Measurements from ENCODE around the gene NKX2-8. TPM values are rescaled to one million over a fixed set of nuclear protein-coding genes. Genes with fewer than 3 reads are reported as not detected.

The NKX2-8 gene
- total and polyA plus RNA-seq, 4 donors: 0.45 to 1.3 (median 1.1) TPM

DNA sequence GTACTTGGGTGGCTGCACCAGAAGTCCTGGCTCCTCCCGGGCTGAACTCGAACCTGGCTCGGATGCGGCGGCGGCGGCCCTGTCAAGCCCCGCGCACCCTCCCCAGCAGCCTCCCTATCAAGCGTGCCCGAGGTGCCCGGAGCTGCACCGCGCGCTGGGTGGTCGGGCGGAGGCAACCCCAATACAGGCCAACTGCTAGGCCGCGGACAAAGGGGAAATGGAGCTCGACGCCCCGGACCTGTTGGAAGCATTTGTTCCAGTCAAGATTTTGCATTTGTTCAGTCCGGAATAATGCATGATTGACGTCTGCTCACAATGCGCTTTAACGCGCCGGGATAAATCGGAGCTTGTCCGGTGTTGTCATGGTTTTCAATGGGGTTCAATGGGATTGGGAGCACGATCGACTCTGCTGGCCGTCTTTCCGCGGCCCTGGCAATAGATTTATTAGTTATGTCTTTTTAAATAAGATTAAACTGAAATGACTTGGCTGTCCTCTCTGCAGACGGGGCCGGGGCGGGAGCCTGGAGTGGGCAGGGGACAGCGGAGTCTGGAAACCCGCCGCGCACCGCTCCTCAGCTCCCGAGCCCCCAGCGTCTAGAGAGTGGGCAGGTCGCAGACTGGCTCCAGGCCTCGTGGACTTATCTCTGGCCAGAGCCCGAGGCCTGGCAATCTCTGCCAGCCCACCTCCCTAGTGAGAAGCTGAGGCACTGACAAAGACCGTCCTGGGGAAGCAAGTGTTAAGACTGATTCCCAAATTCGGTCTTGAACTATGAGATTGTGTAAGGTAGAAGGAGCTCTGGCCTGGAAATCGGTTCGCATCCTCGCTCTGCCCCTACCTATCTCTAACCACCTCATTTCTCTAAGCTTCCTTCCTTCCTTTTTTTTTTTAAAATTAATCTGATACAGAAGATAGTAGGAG, 1.7 kb upstream of the NKX2-8 start:
- Histone ChIP-seq H3K9ac (ENCODE audit: insufficient read depth in 1 of 2, low read length in 2 of 2) (no peak overlapping the region), H3K9me3 (ENCODE audit: control insufficient read depth in 4 of 4, insufficient read depth in 3 of 4, low read length in 3 of 4) (peaks cover 0 to 3% (median 0%) of the 10 kb centered on the region in 4 donors), H3K27ac (ENCODE audit: low read depth in 1 of 2, low read length in 1 of 2) (no peak overlapping the region), H3K4me1 (ENCODE audit: control insufficient read depth in 5 of 5, insufficient read depth in 5 of 5, low read length in 5 of 5) (peaks cover 0 to 18% (median 10%) of the 10 kb centered on the region in 5 donors), H3K36me3 (ENCODE audit: control insufficient read depth in 4 of 4, insufficient read depth in 4 of 4, low read length in 4 of 4) (no peaks in the 10 kb centered on the region), H3K27me3 (ENCODE audit: control insufficient read depth in 3 of 3, insufficient read depth in 3 of 3, low read length in 2 of 3) (peaks cover 22 to 79% (median 75%) of the 10 kb centered on the region in 3 donors), H3K4me3 (no peak overlapping the region)
- TF ChIP-seq, protein P1, sequence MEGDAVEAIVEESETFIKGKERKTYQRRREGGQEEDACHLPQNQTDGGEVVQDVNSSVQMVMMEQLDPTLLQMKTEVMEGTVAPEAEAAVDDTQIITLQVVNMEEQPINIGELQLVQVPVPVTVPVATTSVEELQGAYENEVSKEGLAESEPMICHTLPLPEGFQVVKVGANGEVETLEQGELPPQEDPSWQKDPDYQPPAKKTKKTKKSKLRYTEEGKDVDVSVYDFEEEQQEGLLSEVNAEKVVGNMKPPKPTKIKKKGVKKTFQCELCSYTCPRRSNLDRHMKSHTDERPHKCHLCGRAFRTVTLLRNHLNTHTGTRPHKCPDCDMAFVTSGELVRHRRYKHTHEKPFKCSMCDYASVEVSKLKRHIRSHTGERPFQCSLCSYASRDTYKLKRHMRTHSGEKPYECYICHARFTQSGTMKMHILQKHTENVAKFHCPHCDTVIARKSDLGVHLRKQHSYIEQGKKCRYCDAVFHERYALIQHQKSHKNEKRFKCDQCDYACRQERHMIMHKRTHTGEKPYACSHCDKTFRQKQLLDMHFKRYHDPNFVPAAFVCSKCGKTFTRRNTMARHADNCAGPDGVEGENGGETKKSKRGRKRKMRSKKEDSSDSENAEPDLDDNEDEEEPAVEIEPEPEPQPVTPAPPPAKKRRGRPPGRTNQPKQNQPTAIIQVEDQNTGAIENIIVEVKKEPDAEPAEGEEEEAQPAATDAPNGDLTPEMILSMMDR (IDR thresholded peaks at IDR 0.05; ENCODE audit: control extremely low read depth, extremely low read depth): no peak
- ATAC-seq (ENCODE audit: insufficient read depth, low FRiP score): no peak
- WGBS, 2 donors: 17 to 25% methylated on average over 49 to 53 of the region's 53 CpGs
- DNase-seq: no peak

DNA sequence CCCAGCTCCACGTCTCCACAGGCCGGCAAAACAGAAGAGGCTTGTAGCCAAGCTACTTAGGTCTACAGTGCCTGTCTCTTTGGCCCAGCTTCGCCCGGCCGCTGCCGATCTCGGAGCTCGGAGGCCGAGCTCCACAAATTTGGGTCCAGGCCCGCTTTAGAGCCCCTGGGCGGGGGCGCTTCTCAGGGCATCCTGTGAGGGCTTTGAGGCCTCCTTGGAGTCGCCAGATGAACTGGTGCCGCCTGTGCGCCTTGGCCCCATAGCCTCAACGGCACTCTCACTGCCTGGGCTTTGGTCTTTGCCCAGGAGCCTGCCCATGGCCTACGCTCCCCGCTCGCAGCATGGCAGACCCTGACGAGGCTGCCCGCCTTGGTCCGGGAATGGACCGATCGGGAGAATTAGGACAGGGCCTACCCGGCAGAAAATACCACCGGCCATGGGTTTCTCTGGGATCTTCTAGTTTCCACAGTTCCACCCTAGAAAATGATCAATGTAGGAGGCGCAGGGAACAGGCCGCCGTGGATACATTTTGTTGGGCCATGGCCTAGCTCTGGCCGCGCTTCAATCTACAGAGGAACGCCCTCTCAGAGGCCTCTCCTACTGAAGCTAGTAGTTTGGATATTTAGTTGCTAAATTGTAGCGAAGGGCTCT, 953 bp upstream of the NKX2-8 start:
- DNase-seq: no peak
- Histone ChIP-seq H3K9ac (ENCODE audit: insufficient read depth in 1 of 2, low read length in 2 of 2) (no peak overlapping the region), H3K27ac (ENCODE audit: low read depth in 1 of 2, low read length in 1 of 2) (no peak overlapping the region), H3K4me3 (no peak overlapping the region), H3K4me1 (ENCODE audit: control insufficient read depth in 5 of 5, insufficient read depth in 5 of 5, low read length in 5 of 5) (peaks cover 0 to 18% (median 10%) of the 10 kb centered on the region in 5 donors), H3K27me3 (ENCODE audit: control insufficient read depth in 3 of 3, insufficient read depth in 3 of 3, low read length in 2 of 3) (peaks cover 22 to 80% (median 74%) of the 10 kb centered on the region in 3 donors), H3K36me3 (ENCODE audit: control insufficient read depth in 4 of 4, insufficient read depth in 4 of 4, low read length in 4 of 4) (no peaks in the 10 kb centered on the region), H3K9me3 (ENCODE audit: control insufficient read depth in 4 of 4, insufficient read depth in 3 of 4, low read length in 3 of 4) (peaks cover 0 to 3% (median 0%) of the 10 kb centered on the region in 4 donors)
- TF ChIP-seq, protein P1 (IDR thresholded peaks at IDR 0.05; ENCODE audit: control extremely low read depth, extremely low read depth): no peak
- ATAC-seq (ENCODE audit: insufficient read depth, low FRiP score): no peak
- 16 to 26% methylated on average over 33 of the region's 33 CpGs for WGBS, 2 donors

DNA sequence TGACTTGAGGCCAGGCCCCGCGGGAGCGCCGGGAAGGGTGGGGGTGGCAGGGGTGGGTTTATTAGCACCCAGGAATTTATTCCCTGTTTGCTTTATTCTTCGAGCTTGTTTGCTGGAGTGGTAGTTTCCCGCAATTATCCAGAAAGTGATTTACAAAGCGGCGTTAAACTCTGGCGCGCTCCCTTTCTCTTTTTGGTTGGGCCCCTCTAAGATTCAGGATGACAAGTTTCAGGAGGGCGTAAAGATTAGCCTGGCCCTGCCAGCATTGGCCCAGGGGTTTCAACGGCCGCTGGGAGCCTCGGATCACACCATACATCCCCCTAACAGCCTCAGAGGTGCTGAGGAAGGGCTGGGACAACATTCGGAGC, 444 bp upstream of the NKX2-8 start:
- Histone ChIP-seq H3K27ac (ENCODE audit: low read depth in 1 of 2, low read length in 1 of 2) (no peak overlapping the region), H3K9ac (ENCODE audit: insufficient read depth in 1 of 2, low read length in 2 of 2) (no peak overlapping the region), H3K9me3 (ENCODE audit: control insufficient read depth in 4 of 4, insufficient read depth in 3 of 4, low read length in 3 of 4) (peaks cover 0 to 3% (median 0%) of the 10 kb centered on the region in 4 donors), H3K4me1 (ENCODE audit: control insufficient read depth in 5 of 5, insufficient read depth in 5 of 5, low read length in 5 of 5) (peaks cover 0 to 18% (median 10%) of the 10 kb centered on the region in 5 donors), H3K27me3 (ENCODE audit: control insufficient read depth in 3 of 3, insufficient read depth in 3 of 3, low read length in 2 of 3) (peaks cover 22 to 80% (median 74%) of the 10 kb centered on the region in 3 donors), H3K36me3 (ENCODE audit: control insufficient read depth in 4 of 4, insufficient read depth in 4 of 4, low read length in 4 of 4) (no peaks in the 10 kb centered on the region), H3K4me3 (no peak overlapping the region)
- WGBS, 2 donors: 5 to 6% methylated on average over 15 of the region's 15 CpGs
- ATAC-seq (ENCODE audit: insufficient read depth, low FRiP score) (no peak), DNase-seq (no peak)
- TF ChIP-seq, protein P1 (IDR thresholded peaks at IDR 0.05; ENCODE audit: control extremely low read depth, extremely low read depth): no peak
